Sigmoid colon (tissue), 7 donors: ENCODE measurements around the gene DIS3L2. TPM values are rescaled to one million over a fixed set of nuclear protein-coding genes. Genes with fewer than 3 reads are reported as not detected.

Experiments used
- DNase-seq: peaks from one replicate; pipeline ENCODE4 v3.0.0-alpha.2; 2019
- H3K27ac ChIP-seq, 4 donors: fragments of 200-600 bp; sonication (generic); one replicate each; pipeline ENCODE4 v1.5.1; 2016 to 2019; ENCODE audit warnings: mild to moderate bottlenecking in 1 of 4
- H3K27me3 ChIP-seq, 3 donors: fragments of 200-600 bp; sonication (generic); one replicate each; pipeline ENCODE4 v1.5.1; 2019; ENCODE audit warnings: mild to moderate bottlenecking in 1 of 3
- H3K36me3 ChIP-seq, 4 donors: fragments of 200-600 bp; sonication (generic); one replicate each; pipeline ENCODE4 v1.5.1; 2016 to 2019
- H3K4me1 ChIP-seq, 4 donors: fragments of 200-600 bp; sonication (generic); one replicate each; pipeline ENCODE4 v1.5.1; 2017 to 2019
- H3K4me3 ChIP-seq, 4 donors: fragments of 200-600 bp; sonication (generic); one replicate each; pipeline ENCODE4 v1.5.1; 2017 to 2019; ENCODE audit warnings: mild to moderate bottlenecking in 2 of 4, moderate library complexity in 1 of 4
- H3K9me3 ChIP-seq, 4 donors: fragments of 200-600 bp in 3 of 4; sonication (generic) in 3 of 4; one replicate each; pipeline versions ENCODE4 v1.5.1 to v1.6.1; 2013 to 2019
- CTCF ChIP-seq, 4 experiments: fragments of 450-650 bp in 3 of 4; fragments of 200-600 bp in 1 of 4; IDR thresholded peaks; one replicate each; pipeline ENCODE4 v1.5.1; 2016 to 2019; ENCODE audit warnings: antibody characterized with exemption in 4 of 4, mild to moderate bottlenecking in 3 of 4, moderate library complexity in 2 of 4
- EP300 ChIP-seq, 4 donors: sonication (generic); formaldehyde crosslinking; IDR thresholded peaks; one replicate each; pipeline ENCODE4 v1.6.1; 2017; ENCODE audit warnings: antibody characterized with exemption in 4 of 4
- POLR2A ChIP-seq, 2 donors: fragments of 450-650 bp; IDR thresholded peaks; one replicate each; pipeline ENCODE4 v1.6.1; 2016; ENCODE audit warnings: antibody characterized with exemption in 2 of 2, mild to moderate bottlenecking in 2 of 2, moderate library complexity in 2 of 2
- POLR2AphosphoS5 ChIP-seq, 4 donors: sonication (generic); formaldehyde crosslinking; IDR thresholded peaks; one replicate each; pipeline ENCODE4 v1.6.1; 2017; ENCODE audit warnings: antibody characterized with exemption in 4 of 4
- WGBS, 2 donors: extraction: QIAGEN DNeasy Blood & Tissue Kit; methylation state at CpG; one replicate each; pipeline ENCODE4 v1.1.7; 2013; 5-methylcytosine and 5-hydroxymethylcytosine counted together
- intact Hi-C: fragments of 100-400 bp; cut with DNase I; formaldehyde crosslinking; loops from one replicate; pipeline ENCODE4 v1.15.1; 2023
- polyA plus RNA-seq, 3 donors: library from polyadenylated mRNA; stranded (reverse); fragments of 200-250 nt; gene quantifications; one replicate each; pipeline ENCODE4 v1.2.3, GENCODE V29; 2013
- total RNA-seq, 4 donors: library from RNA; depleted of rRNA; stranded (reverse); fragments of >200 nt; gene quantifications; one replicate each; pipeline ENCODE4 v1.1.0, GENCODE V29; 2016
- donor health status: healthy with polysubstance abuse.
- donor health status: Bipolar disorder and iron deficiency.
- donor health status: healthy.

Gene DIS3L2
- total and polyA plus RNA-seq, 7 donors, result 8.8 to 37.9 (median 22.5) TPM

GRCh38 chr2:232339121-232340081 is 377.9 kb downstream of the DIS3L2 start:
- 89 to 92% methylated on average over 23 of the region's 23 CpGs for WGBS, 2 donors
- TF ChIP-seq POLR2A (IDR thresholded peaks at IDR 0.05) (no peak), CTCF (IDR thresholded peaks at IDR 0.05) (no peak), POLR2AphosphoS5 (IDR thresholded peaks at IDR 0.05) (no peak), EP300 (IDR thresholded peaks at IDR 0.05) (no peak)
- Histone ChIP-seq H3K4me1 (no peaks in the 10 kb centered on the region), H3K36me3 (peaks cover 0 to 7% (median under 1%) of the 10 kb centered on the region in 4 donors), H3K27ac (no peak overlapping the region), H3K27me3 (no peaks in the 10 kb centered on the region), H3K9me3 (no peaks in the 10 kb centered on the region), H3K4me3 (no peak overlapping the region)
- intact Hi-C loops, result no loop called here
- DNase-seq, result peak; percentile 56

DNA sequence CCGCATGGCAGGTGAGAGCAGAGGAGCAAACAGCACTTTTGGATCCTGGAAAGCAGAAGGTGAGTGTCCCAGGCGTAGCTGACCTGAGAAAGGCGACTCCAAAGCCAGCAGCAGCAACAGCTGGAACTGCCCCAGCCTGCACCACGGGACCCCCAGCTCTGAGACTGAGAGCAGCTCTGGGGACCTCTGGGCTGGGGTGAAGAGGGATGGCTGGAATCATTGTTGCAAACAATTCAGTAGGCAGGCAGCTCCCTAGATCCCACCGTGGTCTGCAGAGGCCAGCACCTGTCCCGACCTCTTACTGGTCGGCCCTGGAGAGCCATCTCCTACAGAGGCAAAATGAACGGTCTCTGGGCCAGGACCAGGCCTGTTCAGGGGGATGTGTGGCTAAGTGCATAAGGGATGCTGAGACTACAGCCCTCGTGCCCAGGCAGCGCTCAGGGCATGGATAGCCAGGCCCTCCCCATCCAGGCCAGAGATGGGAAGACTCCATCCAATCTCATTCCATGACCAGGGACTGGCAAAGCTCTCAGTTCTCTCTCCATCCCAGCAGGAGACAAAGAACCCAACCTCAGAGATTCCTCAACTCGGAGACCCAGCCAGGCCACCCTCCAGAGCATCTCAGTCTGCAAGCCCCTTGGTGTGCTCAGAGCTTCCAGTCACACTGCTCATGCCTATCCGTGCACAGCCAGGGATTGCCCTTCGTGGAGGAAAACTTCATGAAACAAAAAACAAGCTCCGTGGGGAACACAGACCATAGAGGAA is 378.8 kb downstream of the DIS3L2 start:
- H3K9me3 ChIP-seq, result no peaks in the 10 kb centered on the region
- H3K36me3 ChIP-seq, result peaks cover 0 to 5% (median 0%) of the 10 kb centered on the region in 4 donors
- peak; percentile 54 for DNase-seq
- WGBS, 2 donors, result 93 to 95% methylated on average over 14 of the region's 14 CpGs
- TF ChIP-seq POLR2A (IDR thresholded peaks at IDR 0.05), result no peak
- TF ChIP-seq POLR2AphosphoS5 (IDR thresholded peaks at IDR 0.05), result no peak
- TF ChIP-seq EP300 (IDR thresholded peaks at IDR 0.05), result no peak
- TF ChIP-seq CTCF (IDR thresholded peaks at IDR 0.05), result no peak
- no peaks in the 10 kb centered on the region for H3K4me1 ChIP-seq
- H3K4me3 ChIP-seq, result no peak overlapping the region
- no peaks in the 10 kb centered on the region for H3K27me3 ChIP-seq
- no peak overlapping the region for H3K27ac ChIP-seq
- intact Hi-C loops, result no loop called here

- TF ChIP-seq POLR2AphosphoS5 (IDR thresholded peaks at IDR 0.05) (no peak), POLR2A (IDR thresholded peaks at IDR 0.05) (no peak), EP300 (IDR thresholded peaks at IDR 0.05) (no peak), CTCF (IDR thresholded peaks at IDR 0.05) (no peak)
- Histone ChIP-seq H3K4me3 (no peak overlapping the region), H3K27ac (no peak overlapping the region), H3K9me3 (no peaks in the 10 kb centered on the region), H3K27me3 (no peaks in the 10 kb centered on the region), H3K4me1 (no peaks in the 10 kb centered on the region), H3K36me3 (peaks cover 0 to 3% (median 0%) of the 10 kb centered on the region in 4 donors)
- intact Hi-C loops, result no loop called here
- DNase-seq, result peak; percentile 54
- WGBS, 2 donors, result 78 to 89% methylated on average over 17 of the region's 17 CpGs
Observed at GRCh38 chr2:232341061-232341738, 379.7 kb downstream of the DIS3L2 start.

- peak; percentile 34 for DNase-seq
- Histone ChIP-seq H3K9me3 (no peaks in the 10 kb centered on the region), H3K27me3 (no peaks in the 10 kb centered on the region)
Observed at GRCh38 chr2:232341739-232342126, 380.2 kb downstream of the DIS3L2 start.

More at GRCh38 chr2:232341739-232342126, 380.2 kb downstream of the DIS3L2 start:
- Histone ChIP-seq H3K27ac (no peak overlapping the region), H3K4me1 (no peaks in the 10 kb centered on the region), H3K36me3 (no peaks in the 10 kb centered on the region), H3K4me3 (no peak overlapping the region)
- WGBS, 2 donors, result 93 to 95% methylated on average over 4 of the region's 4 CpGs
- intact Hi-C loops, result no loop called here
- TF ChIP-seq EP300 (IDR thresholded peaks at IDR 0.05), result no peak
